ENCODE data around the gene CHST12.

- TF ChIP-seq EZH2phosphoT487 (IDR thresholded peaks at IDR 0.05; ENCODE audit: borderline replicate concordance, low read depth, low read length) (no peak), CTCF (conservative IDR thresholded peaks at IDR 0.05; ENCODE audit: low read length) (no peak)
These were observed 88.6 kb downstream of the CHST12 start for GRCh38 chr7:2492038-2492437.
